ENCODE data around the gene LSM11. TPM values are rescaled to one million over a fixed set of nuclear protein-coding genes. Genes with fewer than 3 reads are reported as not detected.

LSM11 gene
- total RNA-seq, 1 experiment from 2014 or later = 1.6 TPM

GRCh38 chr5:157802736-157803135 lies 59.2 kb downstream of the LSM11 start:
- Histone ChIP-seq H3K4me1 (ENCODE audit: control insufficient read depth, insufficient read depth, low read length) (no peaks in the 10 kb centered on the region), H3K4me3 (ENCODE audit: low read depth in 2 of 2, low read length in 2 of 2) (no peak overlapping the region), H3K27me3 (ENCODE audit: control insufficient read depth, insufficient read depth, low read length) (no peaks in the 10 kb centered on the region), H3K9me3 (ENCODE audit: control insufficient read depth, insufficient read depth, low read depth, low read length) (no peaks in the 10 kb centered on the region), H3K36me3 (ENCODE audit: control insufficient read depth, insufficient read depth, low read length) (peaks cover 30% of the 10 kb centered on the region), H3K27ac (ENCODE audit: low read length) (no peak overlapping the region)
- ATAC-seq = no peak
- POLR2A ChIA-PET = no interaction called here
- BruUV-seq (replicated peaks) = no TSS peak
- TF ChIP-seq TCF7L2 (IDR thresholded peaks at IDR 0.05; ENCODE audit: low read depth, low read length) = no peak
- no peak for TF ChIP-seq REST (IDR thresholded peaks at IDR 0.05; ENCODE audit: insufficient read depth in 1 of 2, low read depth in 2 of 2, low read length in 1 of 2)
- TF ChIP-seq SIN3A (IDR thresholded peaks at IDR 0.05; ENCODE audit: borderline replicate concordance, insufficient read depth, low read depth, low read length) = no peak
- no peak for DNase-seq (ENCODE audit: low read depth, low spot score)
- in situ Hi-C loops (cut with HindIII; ENCODE audit: low pct_unique_long_range_greater_than_20kb, low sequenced_read_pairs) (no loop called here), intact Hi-C loops (cut with micrococcal nuclease; ENCODE audit: unreplicated experiment) (no loop called here)
- CTCF ChIA-PET = no interaction called here

- H3K27ac ChIP-seq (ENCODE audit: low read length) = no peak overlapping the region
- no peak for TF ChIP-seq TCF7L2 (IDR thresholded peaks at IDR 0.05; ENCODE audit: low read depth, low read length)
- peaks cover 43% of the 10 kb centered on the region for H3K36me3 ChIP-seq (ENCODE audit: control insufficient read depth, insufficient read depth, low read length)
- intact Hi-C loops (cut with micrococcal nuclease; ENCODE audit: unreplicated experiment) = no loop called here
- no peaks in the 10 kb centered on the region for H3K4me1 ChIP-seq (ENCODE audit: control insufficient read depth, insufficient read depth, low read length)
- no TSS peak for BruUV-seq (replicated peaks)
- no peaks in the 10 kb centered on the region for H3K9me3 ChIP-seq (ENCODE audit: control insufficient read depth, insufficient read depth, low read depth, low read length)
- no peaks in the 10 kb centered on the region for H3K27me3 ChIP-seq (ENCODE audit: control insufficient read depth, insufficient read depth, low read length)
- POLR2A ChIA-PET = no interaction called here
- in situ Hi-C loops (cut with HindIII; ENCODE audit: low pct_unique_long_range_greater_than_20kb, low sequenced_read_pairs) = no loop called here
- DNase-seq (ENCODE audit: low read depth, low spot score) = no peak
- no peak overlapping the region for H3K4me3 ChIP-seq (ENCODE audit: low read depth in 2 of 2, low read length in 2 of 2)
- no peak for ATAC-seq
- CTCF ChIA-PET = no interaction called here
Measured at GRCh38 chr5:157808043-157808442, 64.5 kb downstream of the LSM11 start.

Other genes with a start within 250 kb of the LSM11 start
- gene ADAM19, start 167.9 kb upstream of the LSM11 start, total RNA-seq (2021; ENCODE audit: unreplicated experiment) = 3.5 TPM
- not detected for gene SOX30, start 91.3 kb upstream of the LSM11 start, total RNA-seq (2021; ENCODE audit: unreplicated experiment)
- gene C5orf52, start 72.2 kb upstream of the LSM11 start, total RNA-seq (2021; ENCODE audit: unreplicated experiment) = not detected
- gene THG1L, start 12.3 kb upstream of the LSM11 start, total RNA-seq (2021; ENCODE audit: unreplicated experiment) = 15.4 TPM
- gene CLINT1, start 115.4 kb downstream of the LSM11 start, total RNA-seq (2021; ENCODE audit: unreplicated experiment) = 81.6 TPM

All from Panc1 (cell line).